ENCODE results near the gene MAPT. TPM values are rescaled to one million over a fixed set of nuclear protein-coding genes. Genes with fewer than 3 reads are reported as not detected.

MAPT gene
- total RNA-seq, 1 donor from 2014 or later = 2.1 TPM

DNA sequence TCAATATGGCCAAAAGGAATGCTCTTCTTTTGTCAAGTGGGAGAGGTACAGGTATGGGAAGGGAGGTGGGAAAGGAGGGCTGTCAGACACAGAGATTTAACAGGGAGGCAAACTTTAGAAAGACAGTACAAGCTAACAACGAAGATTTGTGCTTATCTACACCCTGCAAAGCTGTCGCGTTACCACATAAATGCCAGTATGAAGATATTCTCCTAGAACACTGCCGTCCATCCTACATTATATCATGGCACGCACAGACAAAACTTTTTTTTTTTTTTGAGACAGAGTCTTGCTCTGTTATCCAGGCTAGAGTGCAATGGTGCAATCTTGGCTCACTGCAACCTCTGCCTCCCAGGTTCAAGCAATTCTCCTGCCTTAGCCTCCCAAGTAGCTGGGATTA, 155.3 kb downstream of the MAPT start:
- Mint-ChIP-seq H3K4me1 (ENCODE audit: low read depth, unreplicated experiment) (peaks cover 30% of the 10 kb centered on the region), H3K4me3 (ENCODE audit: unreplicated experiment) (no peak overlapping the region), H3K36me3 (ENCODE audit: low read depth, unreplicated experiment) (peaks cover 32% of the 10 kb centered on the region), H3K27me3 (ENCODE audit: low read depth, unreplicated experiment) (no peaks in the 10 kb centered on the region), H3K27ac (ENCODE audit: unreplicated experiment) (no peak overlapping the region), H3K9me3 (ENCODE audit: unreplicated experiment) (peaks cover 2% of the 10 kb centered on the region)
- no peak overlapping the region for H2AFZ ChIP-seq (ENCODE audit: low read depth, low read length)
- peaks cover 27% of the 10 kb centered on the region for H3K79me2 ChIP-seq (ENCODE audit: insufficient read depth, low read length)
- DNase-seq (ENCODE audit: low read depth) (no peak), FAIRE-seq (no peak)
- H3K4me1 ChIP-seq (ENCODE audit: insufficient read depth, low read length) = peaks cover 3% of the 10 kb centered on the region
- H3K4me2 ChIP-seq (ENCODE audit: low read length) = no peak overlapping the region
- H3K27me3 ChIP-seq (ENCODE audit: insufficient read depth, low read length) = no peaks in the 10 kb centered on the region
- peaks cover 28% of the 10 kb centered on the region for H4K20me1 ChIP-seq (ENCODE audit: insufficient read depth, low read length)
- TF ChIP-seq, protein P1, sequence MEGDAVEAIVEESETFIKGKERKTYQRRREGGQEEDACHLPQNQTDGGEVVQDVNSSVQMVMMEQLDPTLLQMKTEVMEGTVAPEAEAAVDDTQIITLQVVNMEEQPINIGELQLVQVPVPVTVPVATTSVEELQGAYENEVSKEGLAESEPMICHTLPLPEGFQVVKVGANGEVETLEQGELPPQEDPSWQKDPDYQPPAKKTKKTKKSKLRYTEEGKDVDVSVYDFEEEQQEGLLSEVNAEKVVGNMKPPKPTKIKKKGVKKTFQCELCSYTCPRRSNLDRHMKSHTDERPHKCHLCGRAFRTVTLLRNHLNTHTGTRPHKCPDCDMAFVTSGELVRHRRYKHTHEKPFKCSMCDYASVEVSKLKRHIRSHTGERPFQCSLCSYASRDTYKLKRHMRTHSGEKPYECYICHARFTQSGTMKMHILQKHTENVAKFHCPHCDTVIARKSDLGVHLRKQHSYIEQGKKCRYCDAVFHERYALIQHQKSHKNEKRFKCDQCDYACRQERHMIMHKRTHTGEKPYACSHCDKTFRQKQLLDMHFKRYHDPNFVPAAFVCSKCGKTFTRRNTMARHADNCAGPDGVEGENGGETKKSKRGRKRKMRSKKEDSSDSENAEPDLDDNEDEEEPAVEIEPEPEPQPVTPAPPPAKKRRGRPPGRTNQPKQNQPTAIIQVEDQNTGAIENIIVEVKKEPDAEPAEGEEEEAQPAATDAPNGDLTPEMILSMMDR (IDR thresholded peaks at IDR 0.05; ENCODE audit: insufficient read depth, low read depth, low read length) = no peak
- TF ChIP-seq EZH2 (IDR thresholded peaks at IDR 0.05; ENCODE audit: insufficient read depth, low read length) = no peak
- H3K9me3 ChIP-seq (ENCODE audit: insufficient read depth, low read depth, low read length) = no peaks in the 10 kb centered on the region
- H3K9ac ChIP-seq (ENCODE audit: low read length) = no peak overlapping the region
- no peak overlapping the region for H3K27ac ChIP-seq (ENCODE audit: low read depth, low read length)
- H3K4me3 ChIP-seq (ENCODE audit: insufficient read depth, low read depth, low read length) = no peak overlapping the region
- peaks cover 33% of the 10 kb centered on the region for H3K36me3 ChIP-seq (ENCODE audit: insufficient read depth, low read length)

DNA sequence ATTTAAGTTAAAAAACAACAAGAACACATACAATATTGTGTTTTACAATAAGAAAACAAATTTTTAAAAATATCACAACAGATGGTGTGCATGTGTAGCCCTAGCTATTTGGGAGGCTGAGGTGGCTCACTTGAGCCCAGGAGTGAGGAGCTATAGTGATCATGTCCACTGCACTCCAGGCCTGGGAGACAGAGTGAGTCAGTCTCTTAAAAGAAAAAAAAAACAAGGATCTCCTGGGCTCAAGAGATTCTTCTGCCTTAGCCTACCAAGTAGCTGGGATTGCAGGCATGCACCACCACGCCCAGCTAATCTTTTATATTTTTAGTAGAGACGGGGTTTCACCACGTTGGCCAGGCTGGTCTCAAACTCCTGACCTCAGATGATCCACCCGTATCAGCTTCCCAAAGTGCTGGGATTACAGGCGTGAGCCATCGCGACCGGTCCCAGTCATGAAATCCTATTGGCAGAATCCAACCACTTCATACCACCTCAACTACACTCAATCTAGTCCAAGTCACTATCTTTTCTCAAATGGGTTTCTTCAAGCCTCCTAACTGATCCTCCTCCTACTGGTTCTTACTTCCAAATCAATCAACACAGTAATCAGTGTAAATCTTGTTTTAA, 159.7 kb downstream of the MAPT start:
- H3K79me2 ChIP-seq (ENCODE audit: insufficient read depth, low read length) = peaks cover 44% of the 10 kb centered on the region
- H3K27ac Mint-ChIP-seq (ENCODE audit: unreplicated experiment) = peak overlapping the region; percentile 51
- H4K20me1 ChIP-seq (ENCODE audit: insufficient read depth, low read length) = peaks cover 42% of the 10 kb centered on the region

More for the DNA sequence above, 159.7 kb downstream of the MAPT start:
- Histone ChIP-seq H3K4me1 (ENCODE audit: insufficient read depth, low read length) (peaks cover 24% of the 10 kb centered on the region), H3K27me3 (ENCODE audit: insufficient read depth, low read length) (no peaks in the 10 kb centered on the region), H3K27ac (ENCODE audit: low read depth, low read length) (no peak overlapping the region), H3K4me2 (ENCODE audit: low read length) (no peak overlapping the region), H3K9me3 (ENCODE audit: insufficient read depth, low read depth, low read length) (no peaks in the 10 kb centered on the region), H3K9ac (ENCODE audit: low read length) (no peak overlapping the region), H3K4me3 (ENCODE audit: insufficient read depth, low read depth, low read length) (no peak overlapping the region), H2AFZ (ENCODE audit: low read depth, low read length) (no peak overlapping the region), H3K36me3 (ENCODE audit: insufficient read depth, low read length) (peaks cover 14% of the 10 kb centered on the region)
- DNase-seq (ENCODE audit: low read depth) = peak; percentile 48
- H3K4me3 Mint-ChIP-seq (ENCODE audit: unreplicated experiment) = no peak overlapping the region
- H3K36me3 Mint-ChIP-seq (ENCODE audit: low read depth, unreplicated experiment) = peaks cover 25% of the 10 kb centered on the region
- no peaks in the 10 kb centered on the region for H3K27me3 Mint-ChIP-seq (ENCODE audit: low read depth, unreplicated experiment)
- FAIRE-seq = no peak
- TF ChIP-seq, protein P1 (IDR thresholded peaks at IDR 0.05; ENCODE audit: insufficient read depth, low read depth, low read length) = no peak
- TF ChIP-seq EZH2 (IDR thresholded peaks at IDR 0.05; ENCODE audit: insufficient read depth, low read length) = no peak
- H3K4me1 Mint-ChIP-seq (ENCODE audit: low read depth, unreplicated experiment) = peaks cover 44% of the 10 kb centered on the region
- peaks cover 2% of the 10 kb centered on the region for H3K9me3 Mint-ChIP-seq (ENCODE audit: unreplicated experiment)

Data from astrocyte (in vitro differentiated cells and primary cell).